ENCODE measurements around the gene PLEKHG3. TPM values are rescaled to one million over a fixed set of nuclear protein-coding genes. Genes with fewer than 3 reads are reported as not detected.

PLEKHG3 gene
- total and polyA plus RNA-seq, 2 of the 13 experiments (the other 11 are each of a cell fraction or from before 2014, with no cell fraction given), result 7.1 to 9.8 TPM

DNA sequence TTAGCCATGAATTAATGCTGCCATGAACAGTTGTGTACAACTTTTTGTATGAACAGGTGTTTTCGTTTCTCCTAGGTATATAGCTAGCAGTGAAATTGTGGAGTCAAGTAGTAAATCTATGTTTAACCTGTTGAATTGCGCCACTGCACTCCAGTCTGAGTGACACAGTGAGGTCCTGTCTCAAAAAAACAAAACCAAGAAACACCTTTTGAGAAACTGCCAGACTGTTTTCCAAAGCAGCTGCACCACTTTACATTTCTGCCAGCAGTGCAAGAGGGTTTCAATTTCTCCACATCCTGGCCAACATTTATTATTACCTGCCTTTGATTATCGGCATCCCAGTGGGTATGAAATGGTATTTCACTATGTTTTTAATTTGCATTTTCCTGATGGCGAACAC, 3.3 kb upstream of the PLEKHG3 start:
- Histone ChIP-seq H3K79me2 (ENCODE audit: insufficient read depth, low read length) (peaks cover 2% of the 10 kb centered on the region), H3K4me1 (ENCODE audit: insufficient read depth, low read length) (peaks cover 24% of the 10 kb centered on the region), H3K4me2 (ENCODE audit: low read depth, low read length) (no peak overlapping the region), H3K4me3 (replicated peaks in 1 of 3; ENCODE audit: insufficient read depth in 1 of 3, low read depth in 2 of 3, low read length in 3 of 3) (no peak overlapping the region), H4K20me1 (ENCODE audit: insufficient read depth, low read length) (no peaks in the 10 kb centered on the region), H3K9me3 (ENCODE audit: low read length) (no peaks in the 10 kb centered on the region), H3K9ac (ENCODE audit: insufficient read depth, low read depth, low read length) (no peak overlapping the region), H2AFZ (ENCODE audit: low read length) (no peak overlapping the region), H3K36me3 (replicated peaks in 1 of 2; ENCODE audit: control insufficient read depth in 1 of 2, insufficient read depth in 2 of 2, low read length in 2 of 2) (no peaks in the 10 kb centered on the region), H3K27me3 (ENCODE audit: control insufficient read depth in 1 of 2, insufficient read depth in 2 of 2, low read length in 2 of 2) (peaks cover 0 to 40% of the 10 kb centered on the region in 2 experiments; a peak in 4 of 5 replicates), H3K27ac (ENCODE audit: extremely low read length, insufficient read depth, low read length) (no peak overlapping the region)
- DNase-seq (ENCODE audit: low spot score) (no peak), FAIRE-seq (no peak), ATAC-seq (no peak)
- ChIA-PET CTCF (ENCODE audit: low intra/inter-chr PET ratio, low total read pairs) (no interaction called here), POLR2A (no interaction called here)
- in situ Hi-C loops (cut with HindIII; ENCODE audit: extremely low pct_ligation_motif_present, low pct_unique_long_range_greater_than_20kb) (no loop called here), intact Hi-C loops (cut with micrococcal nuclease; ENCODE audit: unreplicated experiment) (loop anchor here (10.0 kb wide), 1 partner anchor 234 kb away; no protein-coding TSS in a partner anchor)
- WGBS (ENCODE audit: low lambda C conversion rate), result 45% methylated on average over 4 of the region's 4 CpGs
- TF ChIP-seq ZNF225 (CRISPR knock-in tag; IDR thresholded peaks at IDR 0.05), result no peak
- no peak for TF ChIP-seq ZNF292 (CRISPR knock-in tag; IDR thresholded peaks at IDR 0.05; ENCODE audit: borderline replicate concordance, low read depth)
- no peak for TF ChIP-seq HES4 (CRISPR knock-in tag; IDR thresholded peaks at IDR 0.05; ENCODE audit: borderline replicate concordance)
- TF ChIP-seq ZNF772 (CRISPR knock-in tag; IDR thresholded peaks at IDR 0.05), result no peak
- TF ChIP-seq ZNF30 (CRISPR knock-in tag; IDR thresholded peaks at IDR 0.05), result no peak
- TF ChIP-seq HOXA5 (CRISPR knock-in tag; IDR thresholded peaks at IDR 0.05), result no peak
- no peak for TF ChIP-seq ZNF674 (CRISPR knock-in tag; IDR thresholded peaks at IDR 0.05; ENCODE audit: low read depth)
- TF ChIP-seq SIX4 (CRISPR knock-in tag; IDR thresholded peaks at IDR 0.05), result no peak
- no TSS peak for BruUV-seq (replicated peaks)

DNA sequence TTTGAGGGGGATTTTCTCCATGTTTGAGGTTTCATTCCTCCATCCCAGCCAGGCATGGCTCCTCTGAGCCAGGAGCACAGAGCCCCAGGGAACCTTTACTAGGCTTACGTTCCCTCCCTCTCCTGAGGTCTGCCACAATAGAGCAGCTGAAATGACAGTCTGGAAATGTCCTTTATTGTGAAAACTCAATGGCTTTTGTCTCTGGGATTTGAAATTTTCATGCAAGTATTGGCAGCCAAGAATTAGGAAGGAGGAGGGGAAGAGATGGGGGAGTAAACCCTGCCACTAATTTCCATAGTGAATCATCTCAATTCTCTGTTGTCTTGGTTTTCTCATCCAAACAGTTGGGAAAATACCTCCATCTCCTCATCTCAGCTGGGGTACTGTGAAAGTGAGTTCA, 2.6 kb upstream of the PLEKHG3 start:
- H3K9ac ChIP-seq (ENCODE audit: insufficient read depth, low read depth, low read length), result no peak overlapping the region
- no peaks in the 10 kb centered on the region for H3K9me3 ChIP-seq (ENCODE audit: low read length)
- 57% methylated on average over 1 of the region's 1 CpG for WGBS (ENCODE audit: low lambda C conversion rate)
- H3K79me2 ChIP-seq (ENCODE audit: insufficient read depth, low read length), result peaks cover 2% of the 10 kb centered on the region
- H3K27me3 ChIP-seq (ENCODE audit: control insufficient read depth in 1 of 2, insufficient read depth in 2 of 2, low read length in 2 of 2), result peaks cover 0 to 40% of the 10 kb centered on the region in 2 experiments; a peak in 4 of 5 replicates
- CTCF ChIA-PET (ENCODE audit: low intra/inter-chr PET ratio, low total read pairs), result no interaction called here
- no peaks in the 10 kb centered on the region for H4K20me1 ChIP-seq (ENCODE audit: insufficient read depth, low read length)
- DNase-seq (ENCODE audit: low spot score), result no peak
- H3K4me1 ChIP-seq (ENCODE audit: insufficient read depth, low read length), result peaks cover 32% of the 10 kb centered on the region
- no peak overlapping the region for H3K27ac ChIP-seq (ENCODE audit: extremely low read length, insufficient read depth, low read length)
- no TSS peak for BruUV-seq (replicated peaks)
- intact Hi-C loops (cut with micrococcal nuclease; ENCODE audit: unreplicated experiment), result loop anchor here (10.0 kb wide), 1 partner anchor 233 kb away; no protein-coding TSS in a partner anchor
- H3K4me3 ChIP-seq (replicated peaks in 1 of 3; ENCODE audit: insufficient read depth in 1 of 3, low read depth in 2 of 3, low read length in 3 of 3), result no peak overlapping the region
- no peak for ATAC-seq
- no peak overlapping the region for H3K4me2 ChIP-seq (ENCODE audit: low read depth, low read length)
- in situ Hi-C loops (cut with HindIII; ENCODE audit: extremely low pct_ligation_motif_present, low pct_unique_long_range_greater_than_20kb), result no loop called here
- POLR2A ChIA-PET, result no interaction called here
- H3K36me3 ChIP-seq (replicated peaks in 1 of 2; ENCODE audit: control insufficient read depth in 1 of 2, insufficient read depth in 2 of 2, low read length in 2 of 2), result no peaks in the 10 kb centered on the region
- no peak overlapping the region for H2AFZ ChIP-seq (ENCODE audit: low read length)
- no peak for FAIRE-seq
- TF ChIP-seq, protein P1, sequence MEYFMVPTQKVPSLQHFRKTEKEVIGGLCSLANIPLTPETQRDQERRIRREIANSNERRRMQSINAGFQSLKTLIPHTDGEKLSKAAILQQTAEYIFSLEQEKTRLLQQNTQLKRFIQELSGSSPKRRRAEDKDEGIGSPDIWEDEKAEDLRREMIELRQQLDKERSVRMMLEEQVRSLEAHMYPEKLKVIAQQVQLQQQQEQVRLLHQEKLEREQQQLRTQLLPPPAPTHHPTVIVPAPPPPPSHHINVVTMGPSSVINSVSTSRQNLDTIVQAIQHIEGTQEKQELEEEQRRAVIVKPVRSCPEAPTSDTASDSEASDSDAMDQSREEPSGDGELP (IDR thresholded peaks at IDR 0.05; ENCODE audit: borderline replicate concordance, low read depth), result no peak
- TF ChIP-seq, protein P2, sequence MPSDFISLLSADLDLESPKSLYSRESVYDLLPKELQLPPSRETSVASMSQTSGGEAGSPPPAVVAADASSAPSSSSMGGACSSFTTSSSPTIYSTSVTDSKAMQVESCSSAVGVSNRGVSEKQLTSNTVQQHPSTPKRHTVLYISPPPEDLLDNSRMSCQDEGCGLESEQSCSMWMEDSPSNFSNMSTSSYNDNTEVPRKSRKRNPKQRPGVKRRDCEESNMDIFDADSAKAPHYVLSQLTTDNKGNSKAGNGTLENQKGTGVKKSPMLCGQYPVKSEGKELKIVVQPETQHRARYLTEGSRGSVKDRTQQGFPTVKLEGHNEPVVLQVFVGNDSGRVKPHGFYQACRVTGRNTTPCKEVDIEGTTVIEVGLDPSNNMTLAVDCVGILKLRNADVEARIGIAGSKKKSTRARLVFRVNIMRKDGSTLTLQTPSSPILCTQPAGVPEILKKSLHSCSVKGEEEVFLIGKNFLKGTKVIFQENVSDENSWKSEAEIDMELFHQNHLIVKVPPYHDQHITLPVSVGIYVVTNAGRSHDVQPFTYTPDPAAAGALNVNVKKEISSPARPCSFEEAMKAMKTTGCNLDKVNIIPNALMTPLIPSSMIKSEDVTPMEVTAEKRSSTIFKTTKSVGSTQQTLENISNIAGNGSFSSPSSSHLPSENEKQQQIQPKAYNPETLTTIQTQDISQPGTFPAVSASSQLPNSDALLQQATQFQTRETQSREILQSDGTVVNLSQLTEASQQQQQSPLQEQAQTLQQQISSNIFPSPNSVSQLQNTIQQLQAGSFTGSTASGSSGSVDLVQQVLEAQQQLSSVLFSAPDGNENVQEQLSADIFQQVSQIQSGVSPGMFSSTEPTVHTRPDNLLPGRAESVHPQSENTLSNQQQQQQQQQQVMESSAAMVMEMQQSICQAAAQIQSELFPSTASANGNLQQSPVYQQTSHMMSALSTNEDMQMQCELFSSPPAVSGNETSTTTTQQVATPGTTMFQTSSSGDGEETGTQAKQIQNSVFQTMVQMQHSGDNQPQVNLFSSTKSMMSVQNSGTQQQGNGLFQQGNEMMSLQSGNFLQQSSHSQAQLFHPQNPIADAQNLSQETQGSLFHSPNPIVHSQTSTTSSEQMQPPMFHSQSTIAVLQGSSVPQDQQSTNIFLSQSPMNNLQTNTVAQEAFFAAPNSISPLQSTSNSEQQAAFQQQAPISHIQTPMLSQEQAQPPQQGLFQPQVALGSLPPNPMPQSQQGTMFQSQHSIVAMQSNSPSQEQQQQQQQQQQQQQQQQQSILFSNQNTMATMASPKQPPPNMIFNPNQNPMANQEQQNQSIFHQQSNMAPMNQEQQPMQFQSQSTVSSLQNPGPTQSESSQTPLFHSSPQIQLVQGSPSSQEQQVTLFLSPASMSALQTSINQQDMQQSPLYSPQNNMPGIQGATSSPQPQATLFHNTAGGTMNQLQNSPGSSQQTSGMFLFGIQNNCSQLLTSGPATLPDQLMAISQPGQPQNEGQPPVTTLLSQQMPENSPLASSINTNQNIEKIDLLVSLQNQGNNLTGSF (CRISPR knock-in tag; IDR thresholded peaks at IDR 0.05), result no peak
- TF ChIP-seq, protein P3, sequence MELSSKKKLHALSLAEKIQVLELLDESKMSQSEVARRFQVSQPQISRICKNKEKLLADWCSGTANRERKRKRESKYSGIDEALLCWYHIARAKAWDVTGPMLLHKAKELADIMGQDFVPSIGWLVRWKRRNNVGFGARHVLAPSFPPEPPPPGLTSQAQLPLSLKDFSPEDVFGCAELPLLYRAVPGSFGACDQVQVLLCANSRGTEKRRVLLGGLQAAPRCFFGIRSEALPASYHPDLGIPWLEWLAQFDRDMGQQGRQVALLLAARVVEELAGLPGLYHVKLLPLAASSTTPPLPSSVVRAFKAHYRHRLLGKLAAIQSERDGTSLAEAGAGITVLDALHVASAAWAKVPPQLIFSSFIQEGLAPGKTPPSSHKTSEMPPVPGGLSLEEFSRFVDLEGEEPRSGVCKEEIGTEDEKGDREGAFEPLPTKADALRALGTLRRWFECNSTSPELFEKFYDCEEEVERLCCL (CRISPR knock-in tag; IDR thresholded peaks at IDR 0.05; ENCODE audit: borderline replicate concordance), result no peak
- TF ChIP-seq KAT8 (CRISPR knock-in tag; IDR thresholded peaks at IDR 0.05), result no peak
- TF ChIP-seq EZH2 (conservative IDR thresholded peaks at IDR 0.05; ENCODE audit: low read depth, low read length), result no peak
